Right lobe of liver (tissue), 6 donors: ENCODE results near the gene AP5Z1. TPM values are rescaled to one million over a fixed set of nuclear protein-coding genes. Genes with fewer than 3 reads are reported as not detected.
A peak's percentile ranks its signal among the peaks of the same experiment; 100 is the strongest.
"Not testable (repeated sequence)": the region's sequence is repeated elsewhere in the genome, so short reads cannot be mapped to it uniquely, and the experiment has no call there.

ENCODE experiments used
- ATAC-seq, 4 donors: fragments of 200-7000 bp; cut with Tn5 transposase; one replicate each; pipeline ENCODE4 v1.9.1; 2020; ENCODE audit warnings: mild to moderate bottlenecking in 4 of 4, moderate library complexity in 4 of 4
- DNase-seq, 3 donors: peaks; one replicate each; pipeline ENCODE4 v3.0.0-alpha.2; 2020
- H3K27ac ChIP-seq, 3 donors: fragments of 200-600 bp; one replicate each; pipeline ENCODE4 v1.8.0; 2022
- H3K27me3 ChIP-seq, 2 donors: fragments of 200-600 bp; one replicate each; pipeline ENCODE4 v1.8.0; 2022
- H3K36me3 ChIP-seq, 4 donors: fragments of 200-600 bp; sonication (generic) in 1 of 4; one replicate each; pipeline versions ENCODE4 v1.5.1 to v1.8.0; 2017 to 2022; ENCODE audit warnings: control low read depth in 1 of 4
- H3K4me1 ChIP-seq, 4 donors: fragments of 200-600 bp; sonication (generic) in 1 of 4; one replicate each; pipeline versions ENCODE4 v1.5.1 to v1.8.0; 2017 to 2022; ENCODE audit warnings: control low read depth in 1 of 4
- H3K4me3 ChIP-seq, 3 donors: fragments of 200-600 bp; one replicate each; pipeline ENCODE4 v1.8.0; 2022
- H3K9me3 ChIP-seq, 4 donors: fragments of 200-600 bp; sonication (generic) in 1 of 4; one replicate each; pipeline versions ENCODE4 v1.5.1 to v1.8.0; 2017 to 2022; ENCODE audit warnings: control low read depth in 1 of 4
- POLR2A ChIP-seq: fragments of 450-650 bp; IDR thresholded peaks from one replicate; pipeline ENCODE4 v1.6.1; 2017; ENCODE audit warnings: antibody characterized with exemption, mild to moderate bottlenecking
- WGBS: methylation state at CpG from one replicate; pipeline ENCODE4 v1.1.6; 2018; ENCODE audit warnings: low coverage, low lambda C conversion rate; ENCODE audit not compliant: insufficient coverage; ENCODE audit errors: missing lambda C conversion rate; 5-methylcytosine and 5-hydroxymethylcytosine counted together
- intact Hi-C, 2 donors: fragments of 100-400 bp; cut with DNase I; formaldehyde crosslinking; loops; one replicate each; pipeline versions ENCODE4 v1.11.2 to v1.14.1; 2022
- total RNA-seq, 6 experiments: library from RNA; depleted of rRNA in 2 of 6; stranded (reverse); fragments of >200 nt in 2 of 6; fragmentation: NEBNext Ultra II Directional in 3 of 6; extraction: Animal tissue kit (Norgen Biotek cat#: 25700) in 3 of 6; gene quantifications; one replicate each; pipeline versions ENCODE4 v1.1.0 to v1.2.4, GENCODE V29; 2016 to 2023
- TF ChIP-seq, protein P1 (sequence below), 4 donors: fragments of 200-600 bp in 3 of 4; fragments of 450-650 bp in 1 of 4; IDR thresholded peaks; one replicate each; pipeline versions ENCODE4 v1.5.1 to v1.8.0; 2016 to 2022; ENCODE audit warnings: antibody characterized with exemption in 4 of 4, mild to moderate bottlenecking in 2 of 4
- donor health status: DM: no; HTN: yes; CAD: no.
- donor health status: DM: no; HTN: no; CAD: no.
- donor health status: DM: no; HTN: no; CAD: no.
- donor health status: DM: no; HTN: yes; CAD: no.
- donor health status: DM: no; HTN: yes; CAD: no.

The AP5Z1 gene
- total RNA-seq, 6 experiments from 2014 or later: 9.7 to 23.6 (median 14.2) TPM

DNA sequence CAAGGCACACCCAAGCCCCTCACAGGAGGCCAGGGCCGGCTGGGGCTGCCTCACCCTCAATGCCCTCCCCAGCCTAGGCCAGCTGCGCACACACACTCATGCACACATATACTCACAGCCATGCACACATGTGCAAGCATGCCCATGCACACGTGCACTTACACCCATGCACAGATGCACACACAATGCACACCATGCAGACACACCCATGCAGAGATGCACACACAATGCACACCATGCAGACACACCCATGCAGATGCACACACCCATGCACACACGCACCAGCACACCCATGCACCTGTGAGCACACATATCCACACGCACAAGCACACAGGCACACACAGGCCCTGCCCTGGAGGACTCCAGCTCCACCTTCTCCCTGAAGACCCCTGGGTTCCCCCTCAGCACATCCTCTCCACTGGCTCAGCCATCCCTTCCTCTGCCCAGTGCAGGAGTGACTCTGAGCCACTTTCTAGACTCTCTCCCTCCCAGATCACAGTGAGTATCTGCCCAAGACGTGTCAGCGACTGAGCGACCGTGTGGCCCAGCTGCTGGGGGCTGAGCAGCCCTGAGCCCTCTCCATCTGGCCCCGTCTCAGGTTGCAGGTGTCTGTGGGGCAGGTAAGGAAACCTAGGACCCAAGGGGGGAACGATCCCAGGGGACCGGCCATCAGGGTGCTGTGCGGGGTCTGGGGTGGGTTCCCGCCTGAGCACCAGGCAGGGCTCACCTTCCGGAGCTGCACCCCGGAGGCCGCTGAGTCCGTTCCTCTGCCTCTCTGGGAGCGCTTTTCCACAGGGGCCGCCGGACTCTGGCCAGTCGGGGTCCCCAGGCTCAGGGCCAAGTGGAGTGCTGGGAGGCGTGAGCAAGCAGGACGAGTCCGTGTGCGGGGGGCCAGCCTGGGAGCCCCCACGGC lies 25.8 kb downstream of the AP5Z1 start:
- no peaks in the 10 kb centered on the region for H3K27me3 ChIP-seq
- no CpG with 5 or more reads among the region's 27 CpGs for WGBS
- intact Hi-C loops: loop anchor here (5.0 to 10.0 kb wide), 2 partner anchors 281 to 284 kb away; no protein-coding TSS in a partner anchor
- no peaks in the 10 kb centered on the region for H3K9me3 ChIP-seq
- H3K4me3 ChIP-seq: no peak overlapping the region
- H3K36me3 ChIP-seq: no peaks in the 10 kb centered on the region
- no peak overlapping the region for H3K27ac ChIP-seq
- no peak for TF ChIP-seq POLR2A
- TF ChIP-seq, protein P1, sequence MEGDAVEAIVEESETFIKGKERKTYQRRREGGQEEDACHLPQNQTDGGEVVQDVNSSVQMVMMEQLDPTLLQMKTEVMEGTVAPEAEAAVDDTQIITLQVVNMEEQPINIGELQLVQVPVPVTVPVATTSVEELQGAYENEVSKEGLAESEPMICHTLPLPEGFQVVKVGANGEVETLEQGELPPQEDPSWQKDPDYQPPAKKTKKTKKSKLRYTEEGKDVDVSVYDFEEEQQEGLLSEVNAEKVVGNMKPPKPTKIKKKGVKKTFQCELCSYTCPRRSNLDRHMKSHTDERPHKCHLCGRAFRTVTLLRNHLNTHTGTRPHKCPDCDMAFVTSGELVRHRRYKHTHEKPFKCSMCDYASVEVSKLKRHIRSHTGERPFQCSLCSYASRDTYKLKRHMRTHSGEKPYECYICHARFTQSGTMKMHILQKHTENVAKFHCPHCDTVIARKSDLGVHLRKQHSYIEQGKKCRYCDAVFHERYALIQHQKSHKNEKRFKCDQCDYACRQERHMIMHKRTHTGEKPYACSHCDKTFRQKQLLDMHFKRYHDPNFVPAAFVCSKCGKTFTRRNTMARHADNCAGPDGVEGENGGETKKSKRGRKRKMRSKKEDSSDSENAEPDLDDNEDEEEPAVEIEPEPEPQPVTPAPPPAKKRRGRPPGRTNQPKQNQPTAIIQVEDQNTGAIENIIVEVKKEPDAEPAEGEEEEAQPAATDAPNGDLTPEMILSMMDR (IDR thresholded peaks at IDR 0.05): no peak
- ATAC-seq: no peak
- DNase-seq: no peak
- no peaks in the 10 kb centered on the region for H3K4me1 ChIP-seq

DNA sequence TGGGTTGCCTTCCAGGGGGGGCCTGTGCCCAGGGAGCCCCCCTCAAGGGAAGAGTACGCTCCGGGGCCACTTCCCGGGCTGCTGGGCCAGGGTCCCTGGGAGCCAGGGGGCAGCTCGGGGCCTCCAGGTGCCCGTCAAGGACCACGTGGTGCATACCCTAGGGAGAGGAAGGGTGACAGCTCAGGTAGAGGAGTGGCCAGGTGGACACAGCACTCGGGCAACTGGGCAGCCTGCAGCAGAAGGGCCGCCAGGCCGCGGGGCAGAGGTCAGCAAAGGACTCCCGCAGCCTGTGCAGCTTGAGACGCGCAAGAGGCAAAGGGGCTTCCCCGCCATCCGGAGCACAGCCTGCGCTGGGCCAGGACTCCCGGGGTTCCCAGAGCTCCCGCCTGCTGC lies 26.4 kb downstream of the AP5Z1 start:
- Histone ChIP-seq H3K27me3 (no peaks in the 10 kb centered on the region), H3K9me3 (no peaks in the 10 kb centered on the region), H3K36me3 (no peaks in the 10 kb centered on the region), H3K4me3 (no peak overlapping the region), H3K4me1 (no peaks in the 10 kb centered on the region), H3K27ac (no peak overlapping the region)
- ATAC-seq (no peak), DNase-seq (no peak)
- 83% methylated on average over 2 of the region's 18 CpGs for WGBS
- TF ChIP-seq POLR2A: no peak
- TF ChIP-seq, protein P1 (IDR thresholded peaks at IDR 0.05): no peak
- intact Hi-C loops: loop anchor here (5.0 to 10.0 kb wide), 2 partner anchors 280 to 283 kb away; no protein-coding TSS in a partner anchor

DNA sequence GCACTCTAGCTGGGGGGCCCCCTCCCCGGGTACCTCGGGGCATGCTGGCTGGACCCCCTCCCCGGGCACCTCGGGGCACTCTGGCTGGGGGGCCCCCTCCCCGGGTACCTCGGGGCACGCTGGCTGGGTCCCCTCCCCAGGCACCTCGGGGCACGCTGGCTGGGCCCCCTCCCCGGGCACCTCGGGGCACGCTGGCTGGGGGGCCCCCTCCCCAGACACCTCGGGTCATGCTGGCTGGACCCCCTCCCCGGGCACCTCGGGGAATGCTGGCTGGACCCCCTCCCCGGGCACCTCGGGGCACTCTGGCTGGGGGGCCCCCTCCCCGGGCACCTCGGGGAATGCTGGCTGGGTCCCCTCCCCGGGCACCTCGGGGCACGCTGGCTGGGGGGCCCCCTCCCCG lies 27.2 kb downstream of the AP5Z1 start:
- DNase-seq, H3K27me3 ChIP-seq, H3K36me3 ChIP-seq, H3K4me3 ChIP-seq, H3K9me3 ChIP-seq, H3K27ac ChIP-seq, ATAC-seq, H3K4me1 ChIP-seq: not testable (repeated sequence)
- intact Hi-C loops: loop anchor here (5.0 to 10.0 kb wide), 2 partner anchors 280 to 282 kb away; no protein-coding TSS in a partner anchor
- no CpG with 5 or more reads among the region's 23 CpGs for WGBS

DNA sequence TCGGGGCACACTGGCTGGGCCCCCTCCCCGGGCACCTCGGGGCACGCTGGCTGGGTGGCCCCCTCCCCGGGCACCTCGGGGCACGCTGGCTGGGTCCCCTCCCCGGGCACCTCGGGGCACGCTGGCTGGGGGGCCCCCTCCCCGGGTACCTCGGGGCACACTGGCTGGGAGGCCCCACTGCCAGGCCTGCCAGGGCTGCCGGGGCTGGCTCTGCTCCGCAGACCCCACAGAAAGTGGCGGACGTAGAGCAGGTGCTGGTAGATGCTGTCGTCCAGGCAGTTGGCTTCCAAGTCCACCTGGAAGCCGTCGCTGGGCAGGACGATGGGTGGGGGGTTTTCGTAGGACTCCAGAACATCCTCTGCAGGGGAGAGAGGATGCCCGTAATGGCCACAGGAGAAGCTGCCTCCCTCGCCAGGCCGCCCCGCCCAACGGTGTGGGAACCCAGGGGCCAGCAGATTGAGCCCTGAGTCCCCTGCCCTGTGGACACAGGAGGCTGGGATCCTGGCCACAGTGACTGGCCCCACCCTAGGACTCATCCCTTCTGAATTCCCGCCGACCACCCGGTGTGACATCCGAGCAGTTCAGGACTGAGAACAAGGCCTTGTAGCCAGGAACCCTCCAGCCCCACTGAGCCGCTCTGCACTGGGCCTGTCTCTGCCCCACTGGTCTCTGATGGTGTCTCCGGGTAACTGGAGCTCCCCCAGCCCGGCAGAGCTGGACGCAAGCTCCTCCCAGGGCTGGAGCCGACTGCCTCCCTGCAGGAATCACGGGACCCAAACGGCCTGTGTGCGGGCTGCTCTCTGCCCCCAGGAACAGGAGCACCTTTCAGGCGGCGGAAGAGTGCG lies 28.2 kb downstream of the AP5Z1 start:
- H3K9me3 ChIP-seq: no peaks in the 10 kb centered on the region
- no peak for ATAC-seq
- intact Hi-C loops: loop anchor here (5.0 to 10.0 kb wide), 2 partner anchors 279 to 281 kb away; no protein-coding TSS in a partner anchor

More for the DNA sequence above, 28.2 kb downstream of the AP5Z1 start:
- no peak overlapping the region for H3K4me3 ChIP-seq
- WGBS: 59% methylated on average over 9 of the region's 41 CpGs
- TF ChIP-seq POLR2A: no peak
- TF ChIP-seq, protein P1 (IDR thresholded peaks at IDR 0.05): no peak
- no peaks in the 10 kb centered on the region for H3K4me1 ChIP-seq
- DNase-seq: peak in 1 of 3 donors; percentile 39
- no peak overlapping the region for H3K27ac ChIP-seq
- no peaks in the 10 kb centered on the region for H3K27me3 ChIP-seq
- no peaks in the 10 kb centered on the region for H3K36me3 ChIP-seq
